GM12878 (cell line): ENCODE results near the gene CLDN6. TPM values are rescaled to one million over a fixed set of nuclear protein-coding genes. Genes with fewer than 3 reads are reported as not detected.
A peak's percentile ranks its signal among the peaks of the same experiment; 100 is the strongest.

Source experiments
- ATAC-seq: fragments of 200-7000 bp; cut with Tn5 transposase; 3 replicates; pipeline ENCODE4 v1.9.1; 2020; ENCODE audit warnings: mild to moderate bottlenecking, moderate library complexity
- BruUV-seq: library from RNA; stranded (reverse); fragments of 400-500 nt; replicated peaks from 2 replicates; lab custom pipeline; 2021; lab: Mats Ljungman, UMichigan
- CTCF ChIA-PET: fragments of 300-600 bp; sonication (Branson Sonifier 250); formaldehyde crosslinking; extraction: SDS; loops from one replicate; lab custom pipeline; 2021; ENCODE audit warnings: inconsistent platforms; lab: Yijun Ruan, JAX
- POLR2A ChIA-PET: fragments of 350-600 bp; formaldehyde crosslinking; extraction: SDS; loops from one replicate; lab custom pipeline; 2021; ENCODE audit warnings: inconsistent platforms; lab: Charles Lee
- RAD21 ChIA-PET: fragments of 300-600 bp; sonication (Branson Sonifier 250); formaldehyde crosslinking; loops from one replicate; lab custom pipeline; 2023; ENCODE audit warnings: antibody characterized with exemption; ENCODE audit not compliant: unreplicated experiment; lab: Charles Lee
- SMC1A ChIA-PET: fragments of 300-600 bp; sonication (Branson Sonifier 250); formaldehyde crosslinking; loops from one replicate; lab custom pipeline; 2023; ENCODE audit not compliant: unreplicated experiment, uncharacterized antibody; lab: Charles Lee
- DNase-seq: peaks from one replicate; pipeline ENCODE4 v3.0.0-alpha.2; 2011; ENCODE audit warnings: low read depth, low spot score
- FAIRE-seq: peaks from 3 replicates; lab custom pipeline; 2011; peaks lifted over from hg19 to GRCh38; lab: Jason Lieb, UNC
- H2AFZ ChIP-seq: 2 replicates; pipeline ENCODE4 v1.6.0; 2011; ENCODE audit warnings: low read depth, low read length, control low read depth; ENCODE audit not compliant: control insufficient read depth
- H3K27ac ChIP-seq: 2 replicates; pipeline ENCODE4 v1.5.1; 2011; ENCODE audit warnings: control low read depth; ENCODE audit not compliant: control insufficient read depth, insufficient read depth
- H3K27me3 ChIP-seq, 2 experiments: replicated peaks in 1 of 2; 2 replicates each; pipeline versions ENCODE4 v1.6.0 to v1.6.1; 2011; ENCODE audit warnings: low read length in 1 of 2; ENCODE audit not compliant: control insufficient read depth in 2 of 2, insufficient read depth in 2 of 2
- H3K36me3 ChIP-seq, 2 experiments: 2 replicates each; pipeline ENCODE4 v1.5.1; 2011; ENCODE audit warnings: low read length in 1 of 2; ENCODE audit not compliant: control insufficient read depth in 2 of 2, insufficient read depth in 2 of 2
- H3K4me1 ChIP-seq: 2 replicates; pipeline ENCODE4 v1.6.1; 2011; ENCODE audit warnings: mild to moderate bottlenecking, low read length, moderate library complexity, mixed read lengths; ENCODE audit not compliant: control insufficient read depth, insufficient read depth
- H3K4me2 ChIP-seq: 2 replicates; pipeline ENCODE4 v1.6.0; 2011; ENCODE audit warnings: control low read depth; ENCODE audit not compliant: control insufficient read depth, insufficient read depth
- H3K4me3 ChIP-seq: fragments of 200-600 bp; sonication (generic); 2 replicates; pipeline ENCODE4 v1.5.1; 2016
- H3K79me2 ChIP-seq: 2 replicates; pipeline ENCODE4 v1.6.0; 2011; ENCODE audit warnings: low read length; ENCODE audit not compliant: control insufficient read depth, insufficient read depth
- H3K9ac ChIP-seq: 2 replicates; pipeline ENCODE4 v1.8.0; 2011; ENCODE audit warnings: low read length, control low read depth, mixed read lengths; ENCODE audit not compliant: control insufficient read depth, insufficient read depth
- H3K9me3 ChIP-seq: replicated peaks from 3 replicates; pipeline ENCODE4 v1.5.1; 2011; ENCODE audit warnings: mild to moderate bottlenecking, low read length; ENCODE audit not compliant: control insufficient read depth, insufficient read depth
- H4K20me1 ChIP-seq: 2 replicates; pipeline ENCODE4 v1.6.0; 2011; ENCODE audit not compliant: control insufficient read depth, insufficient read depth
- GABPA ChIP-seq: IDR thresholded peaks from 2 replicates; pipeline ENCODE4 v1.6.1; 2014; ENCODE audit warnings: antibody characterized with exemption, low read depth, mild to moderate bottlenecking, inconsistent platforms
- RAD21 ChIP-seq: IDR thresholded peaks from 2 replicates; pipeline ENCODE4 v1.6.1; 2011; ENCODE audit warnings: mild to moderate bottlenecking, low read depth, low read length, moderate library complexity; ENCODE audit not compliant: insufficient read depth
- SREBF1 ChIP-seq: IDR thresholded peaks from 2 replicates; pipeline ENCODE4 v1.6.1; 2012; ENCODE audit warnings: mild to moderate bottlenecking, low read length
- TCF3 ChIP-seq: IDR thresholded peaks from 2 replicates; pipeline ENCODE4 v1.6.1; 2012; ENCODE audit warnings: low read depth, mild to moderate bottlenecking, low read length, borderline replicate concordance; ENCODE audit not compliant: insufficient read depth
- YY1 ChIP-seq: IDR thresholded peaks from 2 replicates; pipeline ENCODE4 v1.6.1; 2011; ENCODE audit warnings: low read depth, mild to moderate bottlenecking, low read length
- ZNF687 ChIP-seq: fragments of 450-650 bp; IDR thresholded peaks from 2 replicates; pipeline ENCODE4 v1.6.1; 2017; ENCODE audit warnings: mild to moderate bottlenecking, moderate library complexity
- WGBS: methylation state at CpG from one replicate; pipeline ENCODE4 v1.1.6; 2016; ENCODE audit warnings: low lambda C conversion rate; ENCODE audit not compliant: insufficient replicate concordance, insufficient coverage; ENCODE audit errors: missing lambda C conversion rate; 5-methylcytosine and 5-hydroxymethylcytosine counted together
- in situ Hi-C: fragments of 300-500 bp; cut with MboI; formaldehyde crosslinking; loops from 9 replicates; pipeline ENCODE4 v1.14.3; 2018; ENCODE audit warnings: mixed read lengths
- intact Hi-C: fragments of 100-400 bp; cut with micrococcal nuclease; formaldehyde crosslinking; loops from one replicate; pipeline ENCODE4 v1.14.2; 2022; ENCODE audit not compliant: unreplicated experiment
- polyA plus RNA-seq, 11 experiments: library from polyadenylated mRNA; depleted of rRNA in 4 of 11; unstranded in 6 of 11; stranded (reverse) in 5 of 11; fragments of >200 nt; fragmentation: Nextera tagmentation in 4 of 11; fragmentation: Illumina TruSeq in 1 of 11; extraction: Ambion mirVana in 4 of 11; extraction: Trizol in 1 of 11; gene quantifications; 1 replicate in 1 of 11; 2 replicates in 10 of 11; pipeline versions ENCODE4 v1.2.1 to v1.2.3, GENCODE V29; 2011 to 2016; ENCODE audit warnings: inconsistent platforms in 2 of 11, missing spikeins in 2 of 11, low read depth in 1 of 11
- total RNA-seq, 4 experiments: library from RNA; depleted of rRNA in 3 of 4; stranded (reverse); fragments of >200 nt in 3 of 4; fragmentation: Illumina TruSeq in 1 of 4; extraction: Trizol in 1 of 4; gene quantifications; 2 replicates each; pipeline versions ENCODE4 v1.2.1 to v1.2.3, GENCODE V29; 2013 to 2021

Gene CLDN6
- total and polyA plus RNA-seq, 10 of the 15 experiments (the other 5 are each of a cell fraction or from before 2014, with no cell fraction given) = 0.15 to 0.26 (median 0.23) TPM; not detected in 7

- TF ChIP-seq ZNF687 (no peak), TCF3 (peak; percentile 70; the same call in 1 of the 2 replicates), RAD21 (peak; percentile 71), GABPA (no peak), SREBF1 (no peak)
Measured at GRCh38 chr16:3003582-3004270, 14.3 kb downstream of the CLDN6 start (continued).

GRCh38 chr16:3001316-3001715 is 16.7 kb downstream of the CLDN6 start:
- Histone ChIP-seq H3K27me3 (peaks cover 0 to 8% of the 10 kb centered on the region in 2 experiments; a peak in 3 of 4 replicates), H2AFZ (no peak overlapping the region), H3K9ac (no peak overlapping the region), H3K4me2 (no peak overlapping the region), H4K20me1 (no peaks in the 10 kb centered on the region), H3K79me2 (no peaks in the 10 kb centered on the region), H3K9me3 (no peaks in the 10 kb centered on the region), H3K36me3 (no peaks in the 10 kb centered on the region), H3K27ac (no peak overlapping the region), H3K4me1 (no peaks in the 10 kb centered on the region), H3K4me3 (no peak overlapping the region)
- intact Hi-C loops (no loop called here), in situ Hi-C loops (no loop called here)
- 60% methylated on average over 12 of the region's 12 CpGs for WGBS
- ATAC-seq (no peak), DNase-seq (no peak), FAIRE-seq (no peak)
- POLR2A ChIA-PET = interaction anchor here (0.6 kb wide), 1 partner anchor 94 kb away, joined by 3 read pairs; no protein-coding TSS in a partner anchor
- CTCF ChIA-PET = interaction anchor here (11.3 kb wide), 1 partner anchor 25 kb away, joined by 421 read pairs; the partner anchor contains the start of genes CLDN6, HCFC1R1, THOC6 and TNFRSF12A
- SMC1A ChIA-PET = no interaction called here
- RAD21 ChIA-PET = interaction anchor here (1.0 to 2.0 kb wide), 2 partner anchors 27 to 30 kb away, joined by 4 to 9 read pairs; no protein-coding TSS in a partner anchor
- TF ChIP-seq YY1 = no peak
- BruUV-seq = no TSS peak
